Kidney epithelial cell (primary cell): Measurements from ENCODE around the gene TUBA1C. TPM values are rescaled to one million over a fixed set of nuclear protein-coding genes. Genes with fewer than 3 reads are reported as not detected.
"Not testable (repeated sequence)": the region's sequence is repeated elsewhere in the genome, so short reads cannot be mapped to it uniquely, and the experiment has no call there.

Source experiments
- DNase-seq: peaks from one replicate; pipeline ENCODE4 v3.0.0-alpha.2; 2010; ENCODE audit warnings: low read depth
- H3K27me3 ChIP-seq: 2 replicates; pipeline ENCODE4 v1.6.0; 2011; ENCODE audit warnings: low read length; ENCODE audit not compliant: control insufficient read depth, insufficient read depth
- H3K36me3 ChIP-seq: 2 replicates; pipeline ENCODE4 v1.5.1; 2011; ENCODE audit warnings: low read length; ENCODE audit not compliant: control insufficient read depth, insufficient read depth
- H3K4me3 ChIP-seq: 2 replicates; pipeline ENCODE4 v1.5.1; 2011; ENCODE audit warnings: low read depth, mild to moderate bottlenecking, control low read depth, low read length
- total RNA-seq: library from RNA; depleted of rRNA; stranded (reverse); fragments of >200 nt; gene quantifications from 2 replicates; pipeline ENCODE4 v1.2.3, GENCODE V29; 2015
- TF ChIP-seq, protein P1 (sequence below): IDR thresholded peaks from 2 replicates; pipeline ENCODE4 v1.5.1; 2011; ENCODE audit warnings: mild to moderate bottlenecking, moderate library complexity, low read length, control low read depth, inconsistent platforms; ENCODE audit not compliant: insufficient read depth, poor library complexity, severe bottlenecking

TUBA1C gene
- total RNA-seq, 1 donor from 2014 or later = 544 TPM

DNA sequence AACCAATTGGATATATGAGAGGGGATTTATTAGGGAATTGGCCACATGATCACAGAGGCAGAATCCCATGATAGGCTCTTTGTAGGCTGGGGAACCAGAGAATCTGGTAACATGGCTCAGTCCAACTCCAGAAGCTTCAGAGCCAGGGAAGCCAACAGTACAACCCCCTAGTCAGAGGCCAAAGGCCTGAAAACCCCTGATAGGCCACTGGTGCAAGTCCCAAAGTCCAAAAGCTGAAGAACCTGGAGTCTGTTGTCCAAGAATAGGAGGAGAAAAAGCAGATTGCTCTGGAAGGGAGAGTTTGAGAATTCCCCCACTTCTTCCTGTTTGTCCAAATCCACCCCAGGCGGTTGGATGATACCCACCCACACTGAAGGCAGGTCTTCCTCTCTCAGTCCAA lies 49.9 kb downstream of the TUBA1C start:
- TF ChIP-seq, protein P1, sequence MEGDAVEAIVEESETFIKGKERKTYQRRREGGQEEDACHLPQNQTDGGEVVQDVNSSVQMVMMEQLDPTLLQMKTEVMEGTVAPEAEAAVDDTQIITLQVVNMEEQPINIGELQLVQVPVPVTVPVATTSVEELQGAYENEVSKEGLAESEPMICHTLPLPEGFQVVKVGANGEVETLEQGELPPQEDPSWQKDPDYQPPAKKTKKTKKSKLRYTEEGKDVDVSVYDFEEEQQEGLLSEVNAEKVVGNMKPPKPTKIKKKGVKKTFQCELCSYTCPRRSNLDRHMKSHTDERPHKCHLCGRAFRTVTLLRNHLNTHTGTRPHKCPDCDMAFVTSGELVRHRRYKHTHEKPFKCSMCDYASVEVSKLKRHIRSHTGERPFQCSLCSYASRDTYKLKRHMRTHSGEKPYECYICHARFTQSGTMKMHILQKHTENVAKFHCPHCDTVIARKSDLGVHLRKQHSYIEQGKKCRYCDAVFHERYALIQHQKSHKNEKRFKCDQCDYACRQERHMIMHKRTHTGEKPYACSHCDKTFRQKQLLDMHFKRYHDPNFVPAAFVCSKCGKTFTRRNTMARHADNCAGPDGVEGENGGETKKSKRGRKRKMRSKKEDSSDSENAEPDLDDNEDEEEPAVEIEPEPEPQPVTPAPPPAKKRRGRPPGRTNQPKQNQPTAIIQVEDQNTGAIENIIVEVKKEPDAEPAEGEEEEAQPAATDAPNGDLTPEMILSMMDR = no peak
- H3K4me3 ChIP-seq = no peak overlapping the region
- DNase-seq = no peak
- no peaks in the 10 kb centered on the region for H3K27me3 ChIP-seq
- H3K36me3 ChIP-seq = no peaks in the 10 kb centered on the region

DNA sequence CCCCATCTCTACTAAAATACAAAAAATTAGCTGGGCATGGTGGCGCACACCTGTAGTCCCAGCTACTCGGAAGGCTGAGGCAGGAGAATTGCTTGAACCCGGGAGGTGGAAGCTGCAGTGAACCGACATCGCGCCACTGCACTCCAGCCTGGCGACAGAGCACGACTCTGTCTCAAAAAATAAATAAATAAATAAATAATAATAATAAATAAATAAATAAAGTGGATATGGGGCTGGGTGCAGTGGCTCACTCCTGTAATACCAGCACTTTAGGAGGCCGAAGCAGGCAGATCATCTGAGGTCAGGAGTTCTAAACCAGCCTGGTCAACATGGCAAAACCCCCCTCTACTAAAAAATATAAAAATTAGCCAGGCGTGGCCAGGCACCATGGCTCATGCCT lies 52.2 kb downstream of the TUBA1C start:
- H3K27me3 ChIP-seq, H3K36me3 ChIP-seq, H3K4me3 ChIP-seq, DNase-seq: not testable (repeated sequence)

DNA sequence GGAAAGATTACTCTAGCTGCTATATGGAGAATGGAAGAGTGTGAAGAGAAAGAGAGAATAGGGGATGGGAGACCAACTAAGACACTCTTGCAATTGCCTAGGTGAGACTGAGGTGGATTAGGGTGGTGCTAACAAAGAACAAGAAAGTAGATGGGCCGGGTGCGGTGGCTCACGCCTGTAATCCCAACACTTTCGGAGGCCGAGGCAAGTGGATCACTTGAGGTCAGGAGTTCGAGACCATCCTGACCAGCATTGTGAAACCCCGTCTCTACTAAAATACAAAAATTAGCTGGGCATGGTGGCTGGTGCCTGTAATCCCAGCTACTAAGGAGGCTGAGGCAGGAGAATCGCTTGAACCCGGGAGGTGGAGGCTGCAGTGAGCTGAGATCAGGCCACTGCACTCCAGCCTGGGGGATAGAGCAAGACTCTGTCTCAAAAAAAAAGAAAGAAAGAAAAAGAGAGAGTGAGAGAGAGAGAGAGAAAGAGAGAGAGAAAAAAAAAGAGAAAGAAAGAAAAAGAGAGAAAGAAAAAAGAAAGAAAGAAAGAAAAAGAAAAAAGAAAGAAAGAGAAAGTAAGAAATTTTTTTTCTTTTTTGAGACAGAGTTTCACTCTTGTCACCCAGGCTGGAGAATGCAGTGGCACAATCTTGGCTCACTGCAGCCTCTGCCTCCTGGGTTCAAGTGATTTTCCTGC lies 55.7 kb downstream of the TUBA1C start:
- H3K27me3 ChIP-seq, DNase-seq, H3K4me3 ChIP-seq, H3K36me3 ChIP-seq: not testable (repeated sequence)

DNA sequence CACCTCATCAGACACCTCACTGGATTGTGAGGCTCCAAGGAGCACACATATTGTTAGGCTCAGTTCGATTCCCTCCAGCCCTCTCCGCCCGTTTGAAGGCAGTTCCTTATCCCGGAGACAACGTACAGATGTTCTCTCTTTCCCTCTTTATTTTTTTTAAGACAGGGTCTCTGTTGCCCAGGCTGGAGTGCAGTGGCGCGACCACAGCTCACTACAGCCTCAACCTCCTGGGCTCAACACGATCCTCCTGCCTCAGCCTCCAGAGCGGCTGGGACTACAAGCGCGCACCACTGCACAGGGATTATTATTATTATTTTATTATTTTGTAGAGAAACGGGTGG lies 57.5 kb downstream of the TUBA1C start:
- peak overlapping the region; percentile 50 for H3K4me3 ChIP-seq
- TF ChIP-seq, protein P1 = no peak
- H3K36me3 ChIP-seq = no peaks in the 10 kb centered on the region
- DNase-seq = no peak
- H3K27me3 ChIP-seq = no peaks in the 10 kb centered on the region

DNA sequence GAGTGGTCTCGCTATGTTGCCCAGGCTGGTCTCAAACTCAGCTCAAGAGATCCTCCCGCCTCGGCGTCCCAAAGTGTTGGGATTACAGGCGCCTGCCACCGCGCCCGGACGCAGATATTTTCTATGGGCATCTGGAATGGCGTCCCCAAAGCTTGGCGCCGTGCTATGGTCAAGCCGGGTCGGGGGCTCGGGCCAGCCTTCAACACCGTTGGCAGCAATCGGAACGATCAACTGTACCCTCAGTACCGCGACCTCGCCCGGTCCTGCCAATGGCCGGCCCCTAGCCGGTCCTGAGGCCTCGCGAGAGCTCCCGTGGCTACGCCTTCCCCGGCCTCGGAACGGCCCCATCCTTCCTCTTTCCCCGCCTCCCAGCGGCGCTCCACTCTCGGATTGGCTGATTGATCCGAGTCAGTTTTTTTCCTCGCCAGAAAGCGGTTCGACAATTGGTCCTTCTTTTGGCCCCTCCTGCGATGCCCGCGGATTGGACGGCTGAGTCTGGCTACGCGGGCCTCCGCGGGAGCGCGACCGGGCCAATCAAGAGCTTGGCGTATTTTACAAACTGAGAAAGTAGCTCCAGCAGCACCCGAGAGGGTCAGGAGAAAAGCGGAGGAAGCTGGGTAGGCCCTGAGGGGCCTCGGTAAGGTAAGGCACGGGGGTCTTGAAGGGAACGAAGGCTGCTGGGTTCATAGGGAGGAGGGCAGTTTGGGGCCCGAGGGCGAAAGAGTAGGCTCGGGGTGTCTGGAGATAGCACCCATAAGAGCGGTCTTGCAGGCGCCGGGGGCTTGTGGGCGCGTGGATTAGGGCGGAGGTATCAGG lies 58.0 kb downstream of the TUBA1C start, which contains the start of gene TROAP:
TSS of gene TROAP (plus strand) at position 548 of the 816 bp plus-strand sequence. CDS start 354 bp downstream, outside the sequence.
- H3K27me3 ChIP-seq = no peaks in the 10 kb centered on the region
- TF ChIP-seq, protein P1 = no peak
- no peaks in the 10 kb centered on the region for H3K36me3 ChIP-seq
- H3K4me3 ChIP-seq = peak within 1 kb of the TSS; percentile 54
- peak; percentile 91 for DNase-seq

DNA sequence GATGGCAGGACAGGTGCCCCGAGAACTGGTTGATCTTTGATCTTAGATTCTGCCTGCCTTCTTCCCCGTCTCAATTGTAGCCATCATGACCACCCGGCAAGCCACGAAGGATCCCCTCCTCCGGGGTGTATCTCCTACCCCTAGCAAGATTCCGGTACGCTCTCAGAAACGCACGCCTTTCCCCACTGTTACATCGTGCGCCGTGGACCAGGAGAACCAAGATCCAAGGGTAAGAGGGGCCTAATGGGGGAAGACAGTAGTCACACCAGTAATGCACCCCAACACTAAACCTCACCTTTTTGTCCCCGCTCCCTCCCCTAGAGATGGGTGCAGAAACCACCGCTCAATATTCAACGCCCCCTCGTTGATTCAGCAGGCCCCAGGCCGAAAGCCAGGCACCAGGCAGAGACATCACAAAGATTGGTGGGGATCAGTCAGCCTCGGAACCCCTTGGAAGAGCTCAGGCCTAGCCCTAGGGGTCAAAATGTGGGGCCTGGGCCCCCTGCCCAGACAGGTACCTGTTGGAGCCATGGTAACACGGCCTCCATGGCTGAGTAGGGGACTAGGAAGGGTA lies 58.7 kb downstream of the TUBA1C start:
- Histone ChIP-seq H3K27me3 (no peaks in the 10 kb centered on the region), H3K36me3 (no peaks in the 10 kb centered on the region), H3K4me3 (peak overlapping the region; percentile 54)
- TF ChIP-seq, protein P1 = no peak
- DNase-seq = no peak

Other genes starting within 250 kb of the TUBA1C start
- 57.0 and 68.5 TPM in 2 replicates for gene PRKAG1, start 246.3 kb upstream of the TUBA1C start, total RNA-seq
- gene KMT2D, start 204.3 kb upstream of the TUBA1C start, total RNA-seq = 68.9 and 71.8 TPM in 2 replicates
- 3.8 and 5.1 TPM in 2 replicates for gene RHEBL1, start 195.1 kb upstream of the TUBA1C start, total RNA-seq
- gene DHH, start 170.3 kb upstream of the TUBA1C start, total RNA-seq = 0.04 TPM in 1 of 2 replicates, not detected in the other
- gene LMBR1L, start 154.2 kb upstream of the TUBA1C start, total RNA-seq = 67.9 and 74.3 TPM in 2 replicates
- gene TUBA1B, start 133.7 kb upstream of the TUBA1C start, total RNA-seq = 739 and 794 TPM in 2 replicates
- gene TUBA1A, start 76.0 kb upstream of the TUBA1C start, total RNA-seq = 883 and 997 TPM in 2 replicates
- 0.21 and 0.41 TPM in 2 replicates for gene PRPH, start 30.1 kb downstream of the TUBA1C start, total RNA-seq
- 4.8 and 10.3 TPM in 2 replicates for gene TROAP, start 58.2 kb downstream of the TUBA1C start, total RNA-seq
- not detected in 2 replicates for gene C1QL4, start 72.1 kb downstream of the TUBA1C start, total RNA-seq
- gene DNAJC22, start 81.8 kb downstream of the TUBA1C start, total RNA-seq = 1.2 and 1.6 TPM in 2 replicates
- 8.8 and 18.2 TPM in 2 replicates for gene SPATS2, start 102.4 kb downstream of the TUBA1C start, total RNA-seq